HepG2 (cell line): ENCODE data around the gene GALP. TPM values are rescaled to one million over a fixed set of nuclear protein-coding genes. Genes with fewer than 3 reads are reported as not detected.

Source experiments
- ATAC-seq: fragments of 200-7000 bp; cut with Tn5 transposase; 3 replicates; pipeline ENCODE4 v1.9.1; 2020; ENCODE audit warnings: mild to moderate bottlenecking, moderate library complexity
- BruUV-seq: library from RNA; stranded (reverse); fragments of 400-500 nt; replicated peaks from 2 replicates; lab custom pipeline; 2021; lab: Mats Ljungman, UMichigan
- CTCF ChIA-PET: fragments of 300-600 bp; formaldehyde crosslinking; extraction: SDS; loops from one replicate; lab custom pipeline; 2021; ENCODE audit warnings: low total read pairs, inconsistent platforms, low intra/inter-chr PET ratio; lab: Yijun Ruan, JAX
- POLR2A ChIA-PET: fragments of 350-600 bp; sonication (Branson Sonifier 250); formaldehyde crosslinking; loops from one replicate; lab custom pipeline; 2020; ENCODE audit warnings: antibody characterized with exemption, inconsistent platforms; lab: Yijun Ruan, JAX
- DNase-seq: peaks from one replicate; pipeline ENCODE4 v3.0.0-alpha.2; 2015; ENCODE audit warnings: low spot score
- FAIRE-seq: peaks from 3 replicates; lab custom pipeline; 2011; peaks lifted over from hg19 to GRCh38; lab: Jason Lieb, UNC
- H2AFZ ChIP-seq: one replicate; pipeline ENCODE4 v1.6.1; 2011; ENCODE audit warnings: low read length, inconsistent platforms
- H3K27ac ChIP-seq: fragments of 300-600 bp; 3 replicates; pipeline ENCODE4 v1.8.0; 2011; ENCODE audit warnings: mixed run types, mild to moderate bottlenecking, mixed read lengths, low read length, inconsistent platforms; ENCODE audit not compliant: insufficient read depth; ENCODE audit errors: extremely low read length
- H3K27me3 ChIP-seq, 2 experiments: fragments of 200-600 bp in 1 of 2; 2 replicates in 1 of 2; 3 replicates in 1 of 2; pipeline versions ENCODE4 v1.6.0 to v1.8.0; 2011; ENCODE audit warnings: low read length in 2 of 2, mild to moderate bottlenecking in 2 of 2, moderate library complexity in 2 of 2, inconsistent platforms in 1 of 2; ENCODE audit not compliant: insufficient read depth in 2 of 2, control insufficient read depth in 1 of 2
- H3K36me3 ChIP-seq, 2 experiments: fragments of 200-600 bp in 1 of 2; replicated peaks in 1 of 2; 2 replicates in 1 of 2; 3 replicates in 1 of 2; pipeline versions ENCODE4 v1.5.1 to v1.8.0; 2011; ENCODE audit warnings: low read length in 2 of 2, inconsistent platforms in 1 of 2; ENCODE audit not compliant: insufficient read depth in 2 of 2, control insufficient read depth in 1 of 2
- H3K4me1 ChIP-seq: 2 replicates; pipeline ENCODE4 v1.5.1; 2012; ENCODE audit warnings: low read length, inconsistent platforms; ENCODE audit not compliant: insufficient read depth
- H3K4me2 ChIP-seq: 2 replicates; pipeline ENCODE4 v1.6.0; 2011; ENCODE audit warnings: low read depth, low read length, inconsistent platforms
- H3K4me3 ChIP-seq, 3 experiments: fragments of 200-600 bp in 1 of 3; sonication (generic), shearing (Covaris generic) in 1 of 3; replicated peaks in 1 of 3; 2 replicates each; pipeline ENCODE4 v1.5.1; 2011 to 2016; ENCODE audit warnings: low read length in 3 of 3, inconsistent platforms in 2 of 3, low read depth in 2 of 3, mild to moderate bottlenecking in 2 of 3, control low read depth in 1 of 3, mixed read lengths in 1 of 3; ENCODE audit not compliant: insufficient read depth in 1 of 3
- H3K79me2 ChIP-seq: one replicate; pipeline ENCODE4 v1.6.1; 2011; ENCODE audit warnings: low read length, inconsistent platforms; ENCODE audit not compliant: insufficient read depth
- H3K9ac ChIP-seq: 2 replicates; pipeline ENCODE4 v1.6.0; 2011; ENCODE audit warnings: mild to moderate bottlenecking, low read depth, low read length, inconsistent platforms; ENCODE audit not compliant: insufficient read depth
- H3K9me3 ChIP-seq: 2 replicates; pipeline ENCODE4 v1.5.1; 2012; ENCODE audit warnings: mild to moderate bottlenecking, low read length
- H4K20me1 ChIP-seq: 2 replicates; pipeline ENCODE4 v1.6.0; 2011; ENCODE audit warnings: inconsistent platforms, mild to moderate bottlenecking, low read length, moderate library complexity; ENCODE audit not compliant: insufficient read depth
- TFAP4 ChIP-seq: sonication (generic); IDR thresholded peaks from 2 replicates; pipeline ENCODE4 v1.6.1; 2016; ENCODE audit warnings: low read depth, borderline replicate concordance
- ZFP90 ChIP-seq: sonication (generic); formaldehyde crosslinking; IDR thresholded peaks from 2 replicates; pipeline ENCODE4 v1.8.0; 2022; ENCODE audit warnings: missing genetic modification reagents, mild to moderate bottlenecking, inconsistent platforms, borderline replicate concordance
- ZNF572 ChIP-seq: sonication (generic); formaldehyde crosslinking; IDR thresholded peaks from 2 replicates; pipeline ENCODE4 v1.5.1; 2020; ENCODE audit warnings: mild to moderate bottlenecking, missing genetic modification reagents
- WGBS: methylation state at CpG from one replicate; pipeline ENCODE4 v1.1.6; 2017; ENCODE audit warnings: low lambda C conversion rate; 5-methylcytosine and 5-hydroxymethylcytosine counted together
- in situ Hi-C: cut with HindIII; loops from 2 replicates; pipeline ENCODE4 v1.10.0; 2017; ENCODE audit warnings: low pct_unique_long_range_greater_than_20kb; ENCODE audit not compliant: extremely low pct_ligation_motif_present
- intact Hi-C: fragments of 100-400 bp; cut with micrococcal nuclease; formaldehyde crosslinking; loops from one replicate; pipeline ENCODE4 v1.10.0; 2022; ENCODE audit not compliant: unreplicated experiment
- polyA plus RNA-seq, 8 experiments: library from polyadenylated mRNA; depleted of rRNA in 3 of 8; stranded (reverse) in 7 of 8; unstranded in 1 of 8; fragments of >200 nt; fragmentation: Illumina TruSeq in 4 of 8; extraction: Trizol in 4 of 8; gene quantifications; 2 replicates each; pipeline versions ENCODE4 v1.2.1 to v1.2.3, GENCODE V29; 2011 to 2016; ENCODE audit warnings: low read depth in 4 of 8, missing spikeins in 1 of 8, mixed read lengths in 1 of 8; ENCODE audit not compliant: insufficient read depth in 1 of 8
- small RNA-seq, 3 experiments: library from RNA; depleted of rRNA; stranded (forward); fragments of <200 nt; gene quantifications; one replicate each; pipeline ENCODE3, GENCODE V24; 2012; ENCODE audit warnings: low read depth in 2 of 3, low replicate concordance in 1 of 3; ENCODE audit not compliant: insufficient read length in 3 of 3, insufficient read depth in 2 of 3
- total RNA-seq, 5 experiments: library from RNA; depleted of rRNA; stranded (reverse); fragments of >200 nt; fragmentation: Illumina TruSeq; extraction: Trizol; gene quantifications; 2 replicates each; pipeline ENCODE4 v1.2.3, GENCODE V29; 2016; ENCODE audit warnings: low read depth in 1 of 5

Gene GALP
- total and polyA plus RNA-seq, 2 of the 13 experiments (the other 11 are each of a cell fraction or from before 2014, with no cell fraction given) = not detected

- Histone ChIP-seq H3K27me3 (no peaks in the 10 kb centered on the region), H3K9ac (no peak overlapping the region)
- CTCF ChIA-PET = no interaction called here
- TF ChIP-seq ZFP90 (CRISPR knock-in tag) (no peak), TFAP4 (no peak), ZNF572 (CRISPR knock-in tag) (no peak)
- TF ChIP-seq, all 625 proteins: peak for 0
- Histone ChIP-seq H3K4me1 (no peaks in the 10 kb centered on the region), H3K27ac (no peak overlapping the region), H3K4me3 (no peak overlapping the region), H4K20me1 (no peaks in the 10 kb centered on the region), H3K9me3 (no peaks in the 10 kb centered on the region), H3K36me3 (peaks cover 1 to 8% of the 10 kb centered on the region in 2 experiments), H3K79me2 (no peaks in the 10 kb centered on the region), H3K4me2 (no peak overlapping the region), H2AFZ (no peak overlapping the region)
- intact Hi-C loops (no loop called here), in situ Hi-C loops (no loop called here)
- no TSS peak for BruUV-seq
- 83% methylated on average over 8 of the region's 9 CpGs for WGBS
- POLR2A ChIA-PET = no interaction called here
- FAIRE-seq = no peak
- DNase-seq = no peak
- ATAC-seq = no peak
Measured at GRCh38 chr19:56223481-56223880, 47.7 kb downstream of the GALP start.

Small RNAs within 50 kb of the gene (small RNA-seq; reads per million reads assigned to genes)
- 0 reads per million in 3 experiments for gene AC024580.2

Other genes starting within 250 kb of the GALP start
- not detected in 2 replicates for gene NLRP13, start 243.7 kb upstream of the GALP start, total RNA-seq (2016; rRNA removed; fragmentation: Illumina TruSeq; extraction: Trizol)
- not detected in 2 replicates for gene NLRP13, start 243.7 kb upstream of the GALP start, polyA plus RNA-seq (2011; rRNA removed)
- not detected in 2 replicates for gene NLRP8, start 228.2 kb upstream of the GALP start, total RNA-seq (2016; rRNA removed; fragmentation: Illumina TruSeq; extraction: Trizol)
- gene NLRP8, start 228.2 kb upstream of the GALP start, polyA plus RNA-seq (2011; rRNA removed) = not detected in 2 replicates
- gene NLRP5, start 189.2 kb upstream of the GALP start, total RNA-seq (2016; rRNA removed; fragmentation: Illumina TruSeq; extraction: Trizol) = not detected in 2 replicates
- not detected in 2 replicates for gene NLRP5, start 189.2 kb upstream of the GALP start, polyA plus RNA-seq (2011; rRNA removed)
- gene ZNF787, start 54.7 kb upstream of the GALP start, total RNA-seq (2016; rRNA removed; fragmentation: Illumina TruSeq; extraction: Trizol) = 35.6 and 42.8 TPM in 2 replicates
- 15.1 and 23.1 TPM in 2 replicates for gene ZNF787, start 54.7 kb upstream of the GALP start, polyA plus RNA-seq (2011; rRNA removed)
- gene ZNF444, start 34.7 kb upstream of the GALP start, total RNA-seq (2016; rRNA removed; fragmentation: Illumina TruSeq; extraction: Trizol) = 24.4 and 30.3 TPM in 2 replicates
- 27.4 and 34.2 TPM in 2 replicates for gene ZNF444, start 34.7 kb upstream of the GALP start, polyA plus RNA-seq (2011; rRNA removed)
- gene ZSCAN5B, start 21.8 kb downstream of the GALP start, total RNA-seq (2016; rRNA removed; fragmentation: Illumina TruSeq; extraction: Trizol) = not detected in 2 replicates
- not detected in 2 replicates for gene ZSCAN5B, start 21.8 kb downstream of the GALP start, polyA plus RNA-seq (2011; rRNA removed)
- gene ZSCAN5C, start 26.3 kb downstream of the GALP start, total RNA-seq (2016; rRNA removed; fragmentation: Illumina TruSeq; extraction: Trizol) = not detected in 2 replicates
- not detected in 2 replicates for gene ZSCAN5C, start 26.3 kb downstream of the GALP start, polyA plus RNA-seq (2011; rRNA removed)
- not detected in 2 replicates for gene EDDM13, start 96.7 kb downstream of the GALP start, total RNA-seq (2016; rRNA removed; fragmentation: Illumina TruSeq; extraction: Trizol)
- not detected in 2 replicates for gene EDDM13, start 96.7 kb downstream of the GALP start, polyA plus RNA-seq (2011; rRNA removed)
- gene ZSCAN5A, start 138.8 kb downstream of the GALP start, total RNA-seq (2016; rRNA removed; fragmentation: Illumina TruSeq; extraction: Trizol) = 17.8 and 23.7 TPM in 2 replicates
- 9.5 and 11.5 TPM in 2 replicates for gene ZSCAN5A, start 138.8 kb downstream of the GALP start, polyA plus RNA-seq (2011; rRNA removed)
- gene ZNF582, start 217.5 kb downstream of the GALP start, total RNA-seq (2016; rRNA removed; fragmentation: Illumina TruSeq; extraction: Trizol) = 1.6 and 2.4 TPM in 2 replicates
- 0.83 and 1.1 TPM in 2 replicates for gene ZNF582, start 217.5 kb downstream of the GALP start, polyA plus RNA-seq (2011; rRNA removed)
- 5.3 and 5.9 TPM in 2 replicates for gene ZNF583, start 228.3 kb downstream of the GALP start, total RNA-seq (2016; rRNA removed; fragmentation: Illumina TruSeq; extraction: Trizol)
- 0.65 and 0.99 TPM in 2 replicates for gene ZNF583, start 228.3 kb downstream of the GALP start, polyA plus RNA-seq (2011; rRNA removed)